Smooth muscle cell (in vitro differentiated cells): Measurements from ENCODE around the gene ADCY5. TPM values are rescaled to one million over a fixed set of nuclear protein-coding genes. Genes with fewer than 3 reads are reported as not detected.

Source experiments
- DNase-seq: peaks from one replicate; lab custom pipeline; 2025; ENCODE audit not compliant: unreplicated experiment; lab: John Stamatoyannopoulos, UW
- H2AFZ ChIP-seq: fragments of 200-600 bp; sonication (generic); 2 replicates; pipeline ENCODE4 v1.6.0; 2016; ENCODE audit warnings: antibody characterized with exemption, low read depth, mild to moderate bottlenecking
- H3F3A ChIP-seq: fragments of 200-600 bp; sonication (generic); 2 replicates; pipeline ENCODE4 v1.6.0; 2017; ENCODE audit warnings: antibody characterized with exemption, low read depth
- H3K27ac ChIP-seq: fragments of 200-600 bp; sonication (generic); 2 replicates; pipeline ENCODE4 v1.5.1; 2016; ENCODE audit warnings: low read depth, mild to moderate bottlenecking
- H3K27me3 ChIP-seq: fragments of 200-600 bp; sonication (generic); 2 replicates; pipeline ENCODE4 v1.6.1; 2016; ENCODE audit warnings: low read depth, mild to moderate bottlenecking
- H3K36me3 ChIP-seq: fragments of 200-600 bp; sonication (generic); 2 replicates; pipeline ENCODE4 v1.5.1; 2016; ENCODE audit warnings: low read depth
- H3K4me1 ChIP-seq: fragments of 200-600 bp; sonication (generic); 2 replicates; pipeline ENCODE4 v1.5.1; 2016; ENCODE audit warnings: low read depth
- H3K4me2 ChIP-seq: fragments of 200-600 bp; sonication (generic); 2 replicates; pipeline ENCODE4 v1.6.0; 2016; ENCODE audit warnings: mild to moderate bottlenecking
- H3K4me3 ChIP-seq: fragments of 200-600 bp; sonication (generic); 2 replicates; pipeline ENCODE4 v1.5.1; 2016; ENCODE audit warnings: mild to moderate bottlenecking
- H3K79me2 ChIP-seq: fragments of 200-600 bp; sonication (generic); 2 replicates; pipeline ENCODE4 v1.6.0; 2016; ENCODE audit warnings: low read depth, mild to moderate bottlenecking
- H3K9ac ChIP-seq: fragments of 200-600 bp; sonication (generic); 2 replicates; pipeline ENCODE4 v1.6.0; 2016; ENCODE audit warnings: low read depth
- H3K9me3 ChIP-seq: fragments of 200-600 bp; sonication (generic); replicated peaks from 2 replicates; pipeline ENCODE4 v1.5.1; 2016; ENCODE audit warnings: low read depth
- H4K20me1 ChIP-seq: fragments of 200-600 bp; sonication (generic); 2 replicates; pipeline ENCODE4 v1.6.0; 2016; ENCODE audit warnings: low read depth
- CTCF ChIP-seq: fragments of 200-600 bp; sonication (generic); IDR thresholded peaks from 2 replicates; pipeline ENCODE4 v1.5.1; 2017; ENCODE audit warnings: borderline replicate concordance, mild to moderate bottlenecking, antibody characterized with exemption; ENCODE audit not compliant: insufficient read depth, poor library complexity, severe bottlenecking
- WGBS: methylation state at CpG from one replicate; pipeline ENCODE4 v1.1.7; 2016; ENCODE audit warnings: low lambda C conversion rate; 5-methylcytosine and 5-hydroxymethylcytosine counted together
- polyA plus RNA-seq: library from polyadenylated mRNA; unstranded; fragments of >200 nt; fragmentation: Nextera tagmentation; extraction: Ambion mirVana; gene quantifications from 2 replicates; pipeline ENCODE4 v1.2.1, GENCODE V29; 2016
- total RNA-seq: library from RNA; depleted of rRNA; stranded (reverse); fragments of >200 nt; gene quantifications from 2 replicates; pipeline ENCODE4 v1.2.3, GENCODE V29; 2014

The ADCY5 gene
- total and polyA plus RNA-seq, 2 experiments from 2014 or later: 0.50 to 0.58 TPM

DNA sequence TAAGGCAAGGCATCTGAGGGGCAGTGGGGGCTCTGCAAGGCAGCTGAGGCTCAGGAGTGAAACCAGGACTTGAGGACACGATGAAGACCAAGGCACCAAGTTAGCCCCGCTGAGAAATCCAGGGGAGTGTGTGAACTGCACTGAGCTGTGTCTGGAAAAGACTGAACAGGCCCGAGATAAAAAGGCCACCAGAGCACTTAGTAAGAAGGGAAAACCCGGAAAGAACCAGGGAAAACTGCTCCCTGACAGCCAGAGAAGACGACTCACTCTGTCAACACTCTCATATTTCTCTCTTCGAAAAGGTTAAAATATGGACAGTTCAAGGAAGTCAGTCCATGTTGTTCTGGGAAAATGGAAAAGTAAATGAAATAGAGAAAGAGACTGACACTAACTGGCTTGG is 138.1 kb downstream of the ADCY5 start:
- H2AFZ ChIP-seq: no peak overlapping the region
- no peak for DNase-seq
- peaks cover 6% of the 10 kb centered on the region for H3K4me1 ChIP-seq
- no peak overlapping the region for H3K9ac ChIP-seq
- TF ChIP-seq CTCF: no peak
- no peaks in the 10 kb centered on the region for H3F3A ChIP-seq
- H3K9me3 ChIP-seq: no peaks in the 10 kb centered on the region
- 31% methylated on average over 6 of the region's 6 CpGs for WGBS
- H3K79me2 ChIP-seq: no peaks in the 10 kb centered on the region
- no peaks in the 10 kb centered on the region for H3K36me3 ChIP-seq
- no peak overlapping the region for H3K27ac ChIP-seq
- peaks cover 29% of the 10 kb centered on the region for H3K27me3 ChIP-seq
- H3K4me3 ChIP-seq: no peak overlapping the region
- H4K20me1 ChIP-seq: no peaks in the 10 kb centered on the region
- no peak overlapping the region for H3K4me2 ChIP-seq

DNA sequence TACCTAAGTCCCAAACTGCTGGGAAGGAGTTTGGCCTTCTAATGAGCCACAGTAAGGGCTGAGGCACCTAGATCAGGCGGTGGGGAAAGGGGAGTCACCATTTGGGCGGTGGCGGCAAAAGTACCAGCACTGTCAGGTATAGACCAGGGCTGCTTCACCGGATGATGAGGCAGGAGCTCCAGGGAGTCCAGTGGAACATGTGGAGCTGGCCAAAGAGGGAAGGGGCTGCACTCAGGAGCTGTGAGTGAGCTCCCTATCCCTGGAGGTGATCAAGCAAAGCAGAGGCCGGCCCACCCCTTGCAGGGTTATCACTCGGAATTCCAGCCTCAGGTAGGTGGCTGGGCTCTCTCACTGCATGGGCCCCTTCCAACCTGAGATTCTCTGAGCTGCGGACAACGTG is 138.7 kb downstream of the ADCY5 start:
- no peak overlapping the region for H3K9ac ChIP-seq
- peaks cover 23% of the 10 kb centered on the region for H3K27me3 ChIP-seq
- no peak overlapping the region for H3K27ac ChIP-seq
- no peaks in the 10 kb centered on the region for H3K79me2 ChIP-seq
- H4K20me1 ChIP-seq: no peaks in the 10 kb centered on the region
- no peaks in the 10 kb centered on the region for H3K9me3 ChIP-seq
- 93% methylated on average over 8 of the region's 8 CpGs for WGBS
- H2AFZ ChIP-seq: no peak overlapping the region
- no peak for DNase-seq
- H3K4me1 ChIP-seq: peaks cover 6% of the 10 kb centered on the region
- H3F3A ChIP-seq: no peaks in the 10 kb centered on the region
- H3K4me3 ChIP-seq: no peak overlapping the region
- no peaks in the 10 kb centered on the region for H3K36me3 ChIP-seq
- no peak overlapping the region for H3K4me2 ChIP-seq
- TF ChIP-seq CTCF: no peak

DNA sequence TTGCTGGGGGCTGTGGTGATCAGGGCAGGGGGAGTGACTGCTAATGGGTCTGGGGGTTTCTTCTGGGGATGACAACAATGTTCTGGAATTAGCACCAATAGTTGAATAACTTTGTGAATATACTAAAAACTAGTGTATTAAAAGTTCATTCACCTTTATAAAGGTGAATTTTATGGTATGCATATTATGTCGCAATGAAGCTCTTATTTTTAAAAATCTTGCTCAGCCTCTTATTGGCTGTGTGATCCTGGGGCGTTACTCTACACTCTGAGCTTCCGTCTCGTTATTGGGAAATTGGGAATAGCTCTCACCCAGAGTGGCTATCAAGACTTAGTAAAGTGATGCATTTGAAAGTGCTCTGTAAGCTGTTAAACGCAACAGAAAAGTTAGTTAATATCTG is 141.8 kb downstream of the ADCY5 start:
- no peak for DNase-seq
- H3K9ac ChIP-seq: no peak overlapping the region

More for the DNA sequence above, 141.8 kb downstream of the ADCY5 start:
- Histone ChIP-seq H3K9me3 (no peaks in the 10 kb centered on the region), H3K4me2 (no peak overlapping the region), H3K79me2 (no peaks in the 10 kb centered on the region), H4K20me1 (no peaks in the 10 kb centered on the region), H3K4me3 (no peak overlapping the region), H3K36me3 (no peaks in the 10 kb centered on the region), H3K4me1 (no peaks in the 10 kb centered on the region), H3F3A (no peaks in the 10 kb centered on the region), H2AFZ (no peak overlapping the region), H3K27me3 (peaks cover 3% of the 10 kb centered on the region), H3K27ac (no peak overlapping the region)
- 92% methylated on average over 5 of the region's 5 CpGs for WGBS
- TF ChIP-seq CTCF: no peak
